CD4-positive, alpha-beta T cell (primary cell): ENCODE data around the gene RBM20. TPM values are rescaled to one million over a fixed set of nuclear protein-coding genes. Genes with fewer than 3 reads are reported as not detected.

Source experiments
- ATAC-seq: fragments of 200-7000 bp; cut with Tn5 transposase; one replicate; pipeline ENCODE4 v1.10.0; 2022; ENCODE audit warnings: mild to moderate bottlenecking; ENCODE audit not compliant: poor library complexity
- CTCF ChIA-PET: fragments of 350-600 bp; sonication (Branson Sonifier 250); formaldehyde crosslinking; loops from one replicate; lab custom pipeline; 2021; ENCODE audit warnings: antibody characterized with exemption, inconsistent platforms; lab: Charles Lee
- POLR2A ChIA-PET: fragments of 350-600 bp; sonication (Branson Sonifier 250); formaldehyde crosslinking; loops from one replicate; lab custom pipeline; 2021; ENCODE audit warnings: antibody characterized with exemption, inconsistent platforms; lab: Charles Lee
- DNase-seq, 14 experiments: peaks; one replicate each; pipeline ENCODE4 v3.0.0-alpha.2; 2013 to 2020; ENCODE audit warnings: mixed read lengths in 2 of 14
- H3K27ac ChIP-seq, 2 donors: one replicate each; pipeline versions ENCODE4 v1.5.1 to v1.7.0; 2013; ENCODE audit warnings: low read length in 2 of 2, low read depth in 1 of 2, mild to moderate bottlenecking in 1 of 2
- H3K27me3 ChIP-seq, 2 experiments: 1 replicate in 1 of 2; 2 replicates in 1 of 2; pipeline versions ENCODE4 v1.6.1 to v1.7.0; 2013; ENCODE audit warnings: low read length in 2 of 2, control low read depth in 1 of 2, mild to moderate bottlenecking in 1 of 2, moderate library complexity in 1 of 2; ENCODE audit not compliant: insufficient read depth in 2 of 2, control insufficient read depth in 1 of 2
- H3K36me3 ChIP-seq: one replicate; pipeline ENCODE4 v1.6.1; 2013; ENCODE audit warnings: low read length, control low read depth; ENCODE audit not compliant: insufficient read depth
- H3K4me1 ChIP-seq: one replicate; pipeline ENCODE4 v1.6.1; 2013; ENCODE audit warnings: low read length, control low read depth; ENCODE audit not compliant: insufficient read depth
- H3K4me3 ChIP-seq: one replicate; pipeline ENCODE4 v1.5.1; 2013; ENCODE audit warnings: mild to moderate bottlenecking, low read length, moderate library complexity
- H3K9me3 ChIP-seq, 2 experiments: 1 replicate in 1 of 2; 2 replicates in 1 of 2; pipeline versions ENCODE4 v1.6.1 to v1.7.0; 2013; ENCODE audit warnings: low read length in 2 of 2, mild to moderate bottlenecking in 2 of 2, control low read depth in 1 of 2, moderate library complexity in 1 of 2; ENCODE audit not compliant: control insufficient read depth in 1 of 2, insufficient read depth in 1 of 2
- H3K27ac Mint-ChIP-seq: one replicate; pipeline ENCODE4 v1.8.0; 2020; ENCODE audit warnings: mixed read lengths
- H3K27me3 Mint-ChIP-seq: one replicate; pipeline ENCODE4 v1.8.0; 2021; ENCODE audit warnings: mixed read lengths
- H3K36me3 Mint-ChIP-seq: one replicate; pipeline ENCODE4 v1.8.0; 2021; ENCODE audit warnings: low read depth, mixed read lengths
- H3K4me1 Mint-ChIP-seq: one replicate; pipeline ENCODE4 v1.8.0; 2021; ENCODE audit warnings: low read depth, mixed read lengths
- H3K4me3 Mint-ChIP-seq: one replicate; pipeline ENCODE4 v1.8.0; 2020; ENCODE audit warnings: mild to moderate bottlenecking, mixed read lengths
- H3K9me3 Mint-ChIP-seq: one replicate; pipeline ENCODE4 v1.8.0; 2020; ENCODE audit warnings: mixed read lengths
- intact Hi-C, 2 experiments: fragments of 100-400 bp; cut with DNase I in 1 of 2; cut with micrococcal nuclease in 1 of 2; formaldehyde crosslinking; loops; one replicate each; pipeline versions ENCODE4 v1.15.1 to v1.9.0; 2023 to 2025; cut with DNase I, micrococcal nuclease
- total RNA-seq, 174 experiments: library from RNA in 2 of 174; stranded (reverse) in 2 of 174; gene quantifications; one replicate each; pipeline ENCODE4 v1.2.3 and lab custom pipeline; 2021 to 2026
- TF ChIP-seq, protein P1 (sequence below): fragments of 200-600 bp; IDR thresholded peaks from one replicate; pipeline ENCODE4 v1.8.0; 2022; ENCODE audit warnings: antibody characterized with exemption, mild to moderate bottlenecking

The RBM20 gene
- total RNA-seq, 2 experiments from 2014 or later: 0.91 to 1.1 TPM

DNA sequence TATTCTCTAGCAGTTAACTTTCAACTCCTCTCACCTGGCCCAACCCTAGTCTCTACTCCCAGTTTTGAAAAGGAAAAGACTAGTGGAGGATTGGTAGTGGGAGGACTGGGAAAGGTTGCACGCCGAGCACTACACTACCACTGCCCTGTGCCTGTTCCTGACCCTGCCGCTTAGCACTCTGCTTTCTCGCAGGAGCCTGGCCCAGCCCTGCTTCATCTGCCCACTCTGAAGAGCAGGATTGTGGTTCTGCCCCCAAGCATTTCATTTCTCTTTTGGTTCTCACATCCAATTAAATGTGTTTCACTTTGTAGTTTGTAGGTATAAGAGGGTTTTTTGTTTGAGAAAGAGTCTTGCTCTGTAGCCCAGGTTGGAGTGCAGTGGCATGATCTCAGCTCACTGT, 31.5 kb upstream of the RBM20 start:
- no peaks in the 10 kb centered on the region for H3K9me3 Mint-ChIP-seq
- ChIA-PET POLR2A (no interaction called here), CTCF (interaction anchor here (0.6 kb wide), 1 partner anchor 246 kb away, joined by 3 read pairs; no protein-coding TSS in a partner anchor)
- Histone ChIP-seq H3K4me3 (no peak overlapping the region), H3K27ac (no peak overlapping the region), H3K27me3 (no peaks in the 10 kb centered on the region), H3K36me3 (no peaks in the 10 kb centered on the region), H3K4me1 (peaks cover 4% of the 10 kb centered on the region), H3K9me3 (no peaks in the 10 kb centered on the region)
- no peak overlapping the region for H3K4me3 Mint-ChIP-seq
- no peak for ATAC-seq
- peaks cover 4% of the 10 kb centered on the region for H3K4me1 Mint-ChIP-seq
- intact Hi-C loops: loop anchor here (5.0 to 10.0 kb wide), 12 partner anchors 132 to 1702 kb away; no protein-coding TSS in a partner anchor
- TF ChIP-seq, protein P1, sequence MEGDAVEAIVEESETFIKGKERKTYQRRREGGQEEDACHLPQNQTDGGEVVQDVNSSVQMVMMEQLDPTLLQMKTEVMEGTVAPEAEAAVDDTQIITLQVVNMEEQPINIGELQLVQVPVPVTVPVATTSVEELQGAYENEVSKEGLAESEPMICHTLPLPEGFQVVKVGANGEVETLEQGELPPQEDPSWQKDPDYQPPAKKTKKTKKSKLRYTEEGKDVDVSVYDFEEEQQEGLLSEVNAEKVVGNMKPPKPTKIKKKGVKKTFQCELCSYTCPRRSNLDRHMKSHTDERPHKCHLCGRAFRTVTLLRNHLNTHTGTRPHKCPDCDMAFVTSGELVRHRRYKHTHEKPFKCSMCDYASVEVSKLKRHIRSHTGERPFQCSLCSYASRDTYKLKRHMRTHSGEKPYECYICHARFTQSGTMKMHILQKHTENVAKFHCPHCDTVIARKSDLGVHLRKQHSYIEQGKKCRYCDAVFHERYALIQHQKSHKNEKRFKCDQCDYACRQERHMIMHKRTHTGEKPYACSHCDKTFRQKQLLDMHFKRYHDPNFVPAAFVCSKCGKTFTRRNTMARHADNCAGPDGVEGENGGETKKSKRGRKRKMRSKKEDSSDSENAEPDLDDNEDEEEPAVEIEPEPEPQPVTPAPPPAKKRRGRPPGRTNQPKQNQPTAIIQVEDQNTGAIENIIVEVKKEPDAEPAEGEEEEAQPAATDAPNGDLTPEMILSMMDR: no peak
- no peaks in the 10 kb centered on the region for H3K27me3 Mint-ChIP-seq
- DNase-seq: no peak
- no peaks in the 10 kb centered on the region for H3K36me3 Mint-ChIP-seq
- H3K27ac Mint-ChIP-seq: no peak overlapping the region

DNA sequence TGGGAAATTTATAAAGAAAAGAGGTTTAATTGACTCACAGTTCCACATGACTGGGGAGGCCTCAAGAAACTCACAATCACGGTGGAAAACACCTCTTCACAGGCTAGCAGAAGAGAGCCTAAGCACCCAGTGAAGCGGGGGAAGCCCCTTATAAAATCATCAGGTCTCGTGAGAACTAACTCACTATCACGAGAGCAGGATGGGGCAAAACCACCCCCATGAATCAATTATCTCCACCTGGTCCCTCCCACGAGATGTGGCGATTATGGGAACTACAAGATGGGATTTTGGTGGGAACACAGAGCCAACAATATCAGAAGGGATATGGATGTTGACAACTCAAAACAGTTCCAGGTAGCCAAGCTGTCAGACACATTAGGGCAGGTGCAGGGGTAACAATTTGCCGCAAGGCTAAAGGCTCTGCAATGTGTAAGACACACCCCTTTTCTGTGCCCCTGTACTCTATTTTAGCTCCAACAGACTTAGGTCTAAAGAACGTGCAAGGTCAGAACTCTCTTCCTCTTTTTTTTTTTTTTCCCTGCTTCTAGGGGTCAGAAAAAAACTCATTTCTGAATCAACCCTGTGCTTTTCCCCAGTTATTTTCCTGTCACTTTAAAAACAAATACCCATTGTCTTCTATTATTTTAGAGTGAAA, 30.7 kb upstream of the RBM20 start:
- Mint-ChIP-seq H3K27me3 (no peaks in the 10 kb centered on the region), H3K27ac (no peak overlapping the region), H3K9me3 (no peaks in the 10 kb centered on the region), H3K4me1 (peaks cover 10% of the 10 kb centered on the region), H3K36me3 (no peaks in the 10 kb centered on the region), H3K4me3 (no peak overlapping the region)
- intact Hi-C loops: loop anchor here (5.0 to 10.0 kb wide), 12 partner anchors 131 to 1701 kb away; no protein-coding TSS in a partner anchor
- CTCF ChIA-PET: no interaction called here
- Histone ChIP-seq H3K27ac (no peak overlapping the region), H3K4me1 (peaks cover 11% of the 10 kb centered on the region), H3K27me3 (no peaks in the 10 kb centered on the region), H3K4me3 (no peak overlapping the region), H3K36me3 (no peaks in the 10 kb centered on the region), H3K9me3 (no peaks in the 10 kb centered on the region)
- ATAC-seq: no peak
- POLR2A ChIA-PET: no interaction called here
- TF ChIP-seq, protein P1: no peak
- DNase-seq: peak in 1 of 14 experiments; percentile 17

DNA sequence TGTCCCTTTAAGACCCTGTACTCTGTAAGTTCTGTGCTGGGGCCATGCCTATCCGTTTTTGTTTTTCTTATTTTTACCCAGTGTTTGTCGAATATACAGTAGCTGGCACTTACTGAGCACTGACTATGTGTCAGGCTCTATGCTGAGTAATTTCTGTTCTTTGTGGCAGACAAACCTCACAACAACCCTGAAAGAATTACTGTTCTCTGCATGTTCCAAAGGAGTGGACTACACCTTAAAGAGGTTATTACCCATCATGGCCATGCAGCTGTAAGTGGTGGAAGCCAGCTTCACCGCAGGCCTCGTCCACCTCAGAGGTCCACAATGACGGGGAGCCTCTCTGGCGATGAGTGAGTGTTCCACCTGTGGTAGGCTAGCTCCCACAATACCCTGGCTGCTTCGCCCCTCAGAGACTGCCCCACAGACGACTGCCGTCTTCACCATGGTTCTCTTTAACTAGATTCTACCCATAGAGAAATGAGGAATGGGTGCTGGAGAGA, 30.1 kb upstream of the RBM20 start:
- peaks cover 11% of the 10 kb centered on the region for H3K4me1 ChIP-seq
- no peak overlapping the region for H3K27ac Mint-ChIP-seq
- DNase-seq (no peak), ATAC-seq (no peak)
- H3K36me3 Mint-ChIP-seq: no peaks in the 10 kb centered on the region
- H3K9me3 Mint-ChIP-seq: no peaks in the 10 kb centered on the region
- TF ChIP-seq, protein P1: no peak
- H3K36me3 ChIP-seq: no peaks in the 10 kb centered on the region
- ChIA-PET CTCF (no interaction called here), POLR2A (no interaction called here)
- no peak overlapping the region for H3K27ac ChIP-seq
- no peaks in the 10 kb centered on the region for H3K27me3 ChIP-seq
- no peak overlapping the region for H3K4me3 ChIP-seq
- no peaks in the 10 kb centered on the region for H3K9me3 ChIP-seq
- intact Hi-C loops: loop anchor here (5.0 to 10.0 kb wide), 12 partner anchors 131 to 1701 kb away; no protein-coding TSS in a partner anchor
- H3K4me1 Mint-ChIP-seq: peaks cover 10% of the 10 kb centered on the region
- no peak overlapping the region for H3K4me3 Mint-ChIP-seq
- H3K27me3 Mint-ChIP-seq: no peaks in the 10 kb centered on the region
